K562 (cell line): ENCODE data around the gene HLA-DQA2.

Experiments
- ELF1 ChIP-seq: fragments of 200-800 bp; sonication (Bioruptor generic); IDR thresholded peaks from 2 replicates; pipeline ENCODE4 v1.6.1; 2016; ENCODE audit warnings: missing genetic modification characterization, missing compliant biosample characterization
- KDM1A ChIP-seq, 2 experiments: fragments of 450-650 bp; IDR thresholded peaks; 2 replicates each; pipeline ENCODE4 v1.6.1; 2016; ENCODE audit warnings: mild to moderate bottlenecking in 2 of 2
- POLR2AphosphoS5 ChIP-seq: IDR thresholded peaks from 2 replicates; pipeline ENCODE4 v1.6.1; 2011; ENCODE audit warnings: mild to moderate bottlenecking, low read depth, low read length, moderate library complexity; ENCODE audit not compliant: control insufficient read depth, insufficient read depth
- SAFB ChIP-seq: fragments of 200-400 bp; formaldehyde crosslinking; IDR thresholded peaks from 2 replicates; pipeline ENCODE4 v1.6.1; 2017; ENCODE audit warnings: low read depth, low read length, borderline replicate concordance
- ZSCAN32 ChIP-seq: fragments of 450-650 bp; formaldehyde crosslinking; IDR thresholded peaks from 2 replicates; pipeline ENCODE4 v1.4.0; 2020; ENCODE audit warnings: mild to moderate bottlenecking, moderate library complexity
- TF ChIP-seq, protein P1 (sequence below): sonication (generic); formaldehyde crosslinking; IDR thresholded peaks from 2 replicates; pipeline ENCODE4 v1.8.0; 2022; ENCODE audit warnings: mild to moderate bottlenecking, missing genetic modification reagents
- TF ChIP-seq, protein P2 (sequence below), 2 experiments: IDR thresholded peaks; 2 replicates each; pipeline ENCODE4 v1.6.1; 2012; ENCODE audit warnings: improper control_type of control experiment in 2 of 2, low read depth in 2 of 2, low read length in 2 of 2, borderline replicate concordance in 1 of 2

DNA sequence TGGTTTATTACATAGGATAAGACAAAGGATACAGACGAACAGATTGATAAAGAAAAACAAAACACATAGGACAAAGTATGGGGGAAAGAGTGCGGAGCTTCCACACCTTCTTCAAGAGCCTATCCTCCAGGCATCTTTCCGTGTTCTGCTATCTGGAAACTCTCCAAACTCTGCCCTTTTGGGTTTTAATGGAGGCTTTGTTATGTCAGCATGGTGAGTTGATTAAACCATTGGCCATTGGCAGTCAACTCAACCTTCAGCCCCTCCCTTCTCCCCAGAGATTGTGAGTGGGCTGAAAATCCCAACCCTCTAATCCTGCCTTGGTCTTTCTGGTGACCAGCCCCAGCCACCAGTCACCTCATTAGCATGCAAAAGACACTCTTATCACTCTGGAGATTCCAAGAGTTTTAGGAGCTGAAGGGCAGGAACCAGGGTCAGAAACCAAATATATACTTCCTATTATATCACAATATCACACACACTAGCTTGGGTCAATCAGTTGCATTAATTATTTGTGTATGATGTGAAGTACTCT lies 51.8 kb downstream of the HLA-DQA2 start:
- TF ChIP-seq ZSCAN32 (CRISPR knock-in tag) = no peak
- no peak for TF ChIP-seq KDM1A (IDR thresholded peaks at IDR 0.05)
- no peak for TF ChIP-seq POLR2AphosphoS5
- no peak for TF ChIP-seq SAFB
- TF ChIP-seq, protein P1, sequence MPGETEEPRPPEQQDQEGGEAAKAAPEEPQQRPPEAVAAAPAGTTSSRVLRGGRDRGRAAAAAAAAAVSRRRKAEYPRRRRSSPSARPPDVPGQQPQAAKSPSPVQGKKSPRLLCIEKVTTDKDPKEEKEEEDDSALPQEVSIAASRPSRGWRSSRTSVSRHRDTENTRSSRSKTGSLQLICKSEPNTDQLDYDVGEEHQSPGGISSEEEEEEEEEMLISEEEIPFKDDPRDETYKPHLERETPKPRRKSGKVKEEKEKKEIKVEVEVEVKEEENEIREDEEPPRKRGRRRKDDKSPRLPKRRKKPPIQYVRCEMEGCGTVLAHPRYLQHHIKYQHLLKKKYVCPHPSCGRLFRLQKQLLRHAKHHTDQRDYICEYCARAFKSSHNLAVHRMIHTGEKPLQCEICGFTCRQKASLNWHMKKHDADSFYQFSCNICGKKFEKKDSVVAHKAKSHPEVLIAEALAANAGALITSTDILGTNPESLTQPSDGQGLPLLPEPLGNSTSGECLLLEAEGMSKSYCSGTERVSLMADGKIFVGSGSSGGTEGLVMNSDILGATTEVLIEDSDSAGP (CRISPR knock-in tag) = no peak
- TF ChIP-seq, protein P2, sequence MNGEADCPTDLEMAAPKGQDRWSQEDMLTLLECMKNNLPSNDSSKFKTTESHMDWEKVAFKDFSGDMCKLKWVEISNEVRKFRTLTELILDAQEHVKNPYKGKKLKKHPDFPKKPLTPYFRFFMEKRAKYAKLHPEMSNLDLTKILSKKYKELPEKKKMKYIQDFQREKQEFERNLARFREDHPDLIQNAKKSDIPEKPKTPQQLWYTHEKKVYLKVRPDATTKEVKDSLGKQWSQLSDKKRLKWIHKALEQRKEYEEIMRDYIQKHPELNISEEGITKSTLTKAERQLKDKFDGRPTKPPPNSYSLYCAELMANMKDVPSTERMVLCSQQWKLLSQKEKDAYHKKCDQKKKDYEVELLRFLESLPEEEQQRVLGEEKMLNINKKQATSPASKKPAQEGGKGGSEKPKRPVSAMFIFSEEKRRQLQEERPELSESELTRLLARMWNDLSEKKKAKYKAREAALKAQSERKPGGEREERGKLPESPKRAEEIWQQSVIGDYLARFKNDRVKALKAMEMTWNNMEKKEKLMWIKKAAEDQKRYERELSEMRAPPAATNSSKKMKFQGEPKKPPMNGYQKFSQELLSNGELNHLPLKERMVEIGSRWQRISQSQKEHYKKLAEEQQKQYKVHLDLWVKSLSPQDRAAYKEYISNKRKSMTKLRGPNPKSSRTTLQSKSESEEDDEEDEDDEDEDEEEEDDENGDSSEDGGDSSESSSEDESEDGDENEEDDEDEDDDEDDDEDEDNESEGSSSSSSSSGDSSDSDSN (IDR thresholded peaks at IDR 0.05; ENCODE audit: borderline replicate concordance in 1 of 2, low read depth in 2 of 2, low read length in 2 of 2) = no peak
- TF ChIP-seq ELF1 = no peak
